HFFc6 (cell line): ENCODE data around the gene ROBO1. TPM values are rescaled to one million over a fixed set of nuclear protein-coding genes. Genes with fewer than 3 reads are reported as not detected.

ENCODE experiments used
- DNase-seq: peaks from one replicate; pipeline ENCODE4 v3.0.0-alpha.2; 2018
- H3K27ac Mint-ChIP-seq: 2 replicates; pipeline ENCODE4 v1.8.0; 2020; ENCODE audit warnings: mild to moderate bottlenecking, mixed read lengths
- H3K27me3 Mint-ChIP-seq: 2 replicates; pipeline ENCODE4 v1.8.0; 2021; ENCODE audit warnings: mild to moderate bottlenecking, moderate library complexity, mixed read lengths; ENCODE audit not compliant: insufficient read depth
- H3K36me3 Mint-ChIP-seq: 2 replicates; pipeline ENCODE4 v1.8.0; 2021; ENCODE audit warnings: low read depth, mixed read lengths
- H3K4me1 Mint-ChIP-seq: 2 replicates; pipeline ENCODE4 v1.8.0; 2020; ENCODE audit warnings: low read depth, mixed read lengths
- H3K4me3 Mint-ChIP-seq: 2 replicates; pipeline ENCODE4 v1.8.0; 2020; ENCODE audit warnings: mild to moderate bottlenecking, moderate library complexity, mixed read lengths
- H3K9me3 Mint-ChIP-seq: 2 replicates; pipeline ENCODE4 v1.8.0; 2020; ENCODE audit warnings: mild to moderate bottlenecking, mixed read lengths
- long read RNA-seq: library from polyadenylated mRNA; unstranded; transcript quantifications from one replicate; pipeline ENCODE4 v2.0.0, GENCODE V29; 2019
- total RNA-seq, 6 experiments: library from RNA; stranded (reverse); fragmentation: NEBNext Ultra II Directional; extraction: Animal tissue kit (Norgen Biotek cat#: 25700); gene quantifications; 2 replicates in 1 of 6; 3 replicates in 5 of 6; pipeline ENCODE4 v1.2.3, GENCODE V29; 2021
- TF ChIP-seq, protein P1 (sequence below): fragments of 200-600 bp; sonication (generic); IDR thresholded peaks from 2 replicates; pipeline ENCODE4 v1.5.0; 2021; ENCODE audit warnings: antibody characterized with exemption, mild to moderate bottlenecking

The ROBO1 gene
- 10 to 100 TPM; 38.7 to 51.3 (median 41.7) TPM for total RNA-seq
- long read RNA-seq, partial matches to known transcripts: 9 of 18 reads
- long read RNA-seq, other reads (novel, unspliced or antisense): 9 of 18 reads

DNA sequence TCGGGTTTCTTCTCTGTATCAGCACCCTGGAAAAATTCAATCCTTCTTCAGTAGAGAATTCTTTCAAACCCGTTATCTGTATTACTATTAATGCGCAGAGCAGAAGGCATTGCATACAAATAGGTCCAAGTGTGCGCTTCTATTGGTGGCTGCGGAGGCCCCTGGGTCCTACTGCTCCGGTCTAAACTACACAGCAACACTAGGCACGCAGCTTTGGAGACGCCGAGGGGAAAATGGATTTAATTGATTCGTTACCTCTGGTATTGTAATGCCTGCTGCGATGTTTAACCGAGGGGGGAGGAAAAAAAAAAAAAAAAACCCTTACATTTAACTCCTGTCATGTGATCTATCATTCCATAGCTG, at the start of gene ROBO1:
ROBO1 (minus strand) TSS at position 94 of the 363 bp plus-strand sequence.
- Mint-ChIP-seq H3K27ac (no peak within 1 kb of the TSS), H3K36me3 (no peaks in the 10 kb centered on the region), H3K9me3 (peaks cover 16% of the 10 kb centered on the region), H3K4me1 (no peaks in the 10 kb centered on the region), H3K27me3 (no peaks in the 10 kb centered on the region; the same call in 1 of the 2 replicates), H3K4me3 (no peak within 1 kb of the TSS)
- DNase-seq: no peak
- TF ChIP-seq, protein P1, sequence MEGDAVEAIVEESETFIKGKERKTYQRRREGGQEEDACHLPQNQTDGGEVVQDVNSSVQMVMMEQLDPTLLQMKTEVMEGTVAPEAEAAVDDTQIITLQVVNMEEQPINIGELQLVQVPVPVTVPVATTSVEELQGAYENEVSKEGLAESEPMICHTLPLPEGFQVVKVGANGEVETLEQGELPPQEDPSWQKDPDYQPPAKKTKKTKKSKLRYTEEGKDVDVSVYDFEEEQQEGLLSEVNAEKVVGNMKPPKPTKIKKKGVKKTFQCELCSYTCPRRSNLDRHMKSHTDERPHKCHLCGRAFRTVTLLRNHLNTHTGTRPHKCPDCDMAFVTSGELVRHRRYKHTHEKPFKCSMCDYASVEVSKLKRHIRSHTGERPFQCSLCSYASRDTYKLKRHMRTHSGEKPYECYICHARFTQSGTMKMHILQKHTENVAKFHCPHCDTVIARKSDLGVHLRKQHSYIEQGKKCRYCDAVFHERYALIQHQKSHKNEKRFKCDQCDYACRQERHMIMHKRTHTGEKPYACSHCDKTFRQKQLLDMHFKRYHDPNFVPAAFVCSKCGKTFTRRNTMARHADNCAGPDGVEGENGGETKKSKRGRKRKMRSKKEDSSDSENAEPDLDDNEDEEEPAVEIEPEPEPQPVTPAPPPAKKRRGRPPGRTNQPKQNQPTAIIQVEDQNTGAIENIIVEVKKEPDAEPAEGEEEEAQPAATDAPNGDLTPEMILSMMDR: no peak

DNA sequence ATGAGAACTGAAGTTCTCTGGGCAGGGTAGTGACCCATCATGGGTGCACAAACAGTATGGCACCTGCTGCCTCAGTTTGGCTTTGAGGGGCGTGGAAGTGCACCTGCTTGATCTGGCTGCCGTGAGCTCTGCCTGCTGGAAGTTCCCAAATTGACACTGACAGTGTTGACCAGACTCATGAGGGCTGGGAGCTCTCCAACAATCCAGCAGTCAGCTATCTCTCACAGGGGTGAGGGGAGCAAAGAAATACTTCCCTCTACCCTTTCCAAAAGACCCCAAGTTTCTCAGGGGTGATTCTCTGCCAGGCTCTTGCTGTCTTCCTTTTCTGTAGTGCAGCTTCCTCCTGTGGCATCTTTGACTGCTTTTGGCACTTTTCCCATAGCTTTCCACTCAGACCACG, 49.4 kb upstream of the ROBO1 start:
- peaks cover 5% of the 10 kb centered on the region; the same call in 1 of the 2 replicates for H3K36me3 Mint-ChIP-seq
- peaks cover 51% of the 10 kb centered on the region for H3K9me3 Mint-ChIP-seq
- no peak overlapping the region for H3K4me3 Mint-ChIP-seq
- no peak for DNase-seq
- TF ChIP-seq, protein P1: no peak
- H3K27ac Mint-ChIP-seq: no peak overlapping the region
- H3K27me3 Mint-ChIP-seq: no peaks in the 10 kb centered on the region
- H3K4me1 Mint-ChIP-seq: no peaks in the 10 kb centered on the region

DNA sequence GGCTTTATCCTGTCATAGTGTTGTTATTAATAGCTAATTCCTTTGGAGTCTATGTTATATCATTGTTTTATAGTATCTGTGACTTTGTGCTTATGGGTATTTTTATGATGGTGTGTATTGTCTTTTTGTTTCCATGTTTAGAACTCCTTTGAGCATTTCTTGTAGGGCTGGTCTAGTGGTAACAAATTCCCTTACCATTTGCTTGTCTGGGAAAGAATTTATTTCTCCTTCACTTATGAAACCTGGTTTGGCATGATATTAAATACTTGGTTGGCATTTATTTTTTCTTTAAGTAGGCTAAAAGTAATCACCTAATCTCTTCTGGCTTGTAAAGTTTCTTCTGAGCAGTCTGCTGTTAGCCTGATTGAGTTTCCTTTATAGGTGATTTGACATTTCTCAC, 47.7 kb upstream of the ROBO1 start:
- Mint-ChIP-seq H3K27ac (no peak overlapping the region), H3K36me3 (peaks cover 5% of the 10 kb centered on the region; the same call in 1 of the 2 replicates), H3K9me3 (peaks cover 51% of the 10 kb centered on the region), H3K27me3 (no peaks in the 10 kb centered on the region), H3K4me1 (no peaks in the 10 kb centered on the region), H3K4me3 (no peak overlapping the region)
- no peak for DNase-seq
- TF ChIP-seq, protein P1: no peak

DNA sequence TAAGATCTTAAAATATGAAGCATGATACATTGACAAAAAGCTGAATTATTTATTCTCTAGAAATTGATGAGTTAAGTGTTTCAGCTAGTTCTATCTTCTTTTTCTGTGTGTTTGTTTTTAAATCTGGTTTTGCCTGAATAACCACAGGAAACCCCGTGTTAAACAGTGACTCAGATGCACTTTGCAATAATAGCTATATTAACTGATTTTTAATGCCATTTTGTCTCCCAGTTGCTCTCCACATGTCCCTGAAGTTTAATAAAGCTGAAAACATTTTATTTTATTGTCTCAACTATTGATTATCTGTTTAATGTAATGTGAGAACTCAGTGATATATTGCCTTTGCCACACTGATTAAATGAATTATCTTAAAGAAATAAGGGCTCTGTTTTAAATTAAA, 42.8 kb upstream of the ROBO1 start:
- Mint-ChIP-seq H3K4me1 (no peaks in the 10 kb centered on the region), H3K9me3 (peaks cover 28% of the 10 kb centered on the region), H3K36me3 (no peaks in the 10 kb centered on the region), H3K27me3 (no peaks in the 10 kb centered on the region), H3K27ac (no peak overlapping the region), H3K4me3 (no peak overlapping the region)
- no peak for DNase-seq
- TF ChIP-seq, protein P1: no peak

DNA sequence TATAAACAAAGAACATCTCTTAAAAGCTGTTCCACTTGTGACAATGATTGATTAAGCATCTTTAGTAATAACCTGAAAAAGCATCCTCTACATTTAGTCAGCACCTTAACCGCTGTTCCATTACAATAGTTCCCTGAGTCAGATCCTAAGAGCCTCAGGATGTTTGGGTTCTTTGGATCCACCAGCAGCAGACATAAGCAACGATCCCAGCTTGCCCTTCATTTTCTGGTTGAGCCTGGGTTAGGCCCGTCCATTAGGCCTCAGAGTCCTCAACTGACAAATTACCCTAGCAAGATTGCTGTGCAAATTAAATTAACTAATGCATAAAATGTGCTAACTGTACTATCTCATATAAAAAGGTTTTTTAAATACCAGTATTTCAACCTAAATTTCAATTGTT, 42.3 kb upstream of the ROBO1 start:
- Mint-ChIP-seq H3K27me3 (no peaks in the 10 kb centered on the region), H3K36me3 (no peaks in the 10 kb centered on the region), H3K4me3 (no peak overlapping the region), H3K27ac (no peak overlapping the region), H3K9me3 (peaks cover 23% of the 10 kb centered on the region), H3K4me1 (no peaks in the 10 kb centered on the region)
- DNase-seq: no peak
- TF ChIP-seq, protein P1: no peak

DNA sequence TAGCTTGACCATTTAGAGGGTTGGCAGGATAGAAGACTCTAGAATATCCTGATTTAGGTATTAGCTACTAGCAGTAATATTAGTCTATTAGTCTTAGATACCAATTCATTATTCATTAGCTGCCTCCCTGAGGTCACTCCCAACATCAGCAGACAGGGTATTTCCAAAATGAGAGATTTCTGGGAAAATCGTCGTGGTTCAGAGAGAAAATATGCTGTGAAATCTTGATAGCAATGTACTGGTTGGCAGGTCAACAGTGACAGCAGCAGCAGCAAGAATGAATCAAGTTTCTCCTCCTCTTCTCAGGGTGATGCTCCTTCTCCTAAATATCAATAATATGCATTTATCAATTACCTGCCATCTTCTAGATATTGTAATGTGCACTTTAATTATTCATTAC, 41.3 kb upstream of the ROBO1 start:
- Mint-ChIP-seq H3K27ac (no peak overlapping the region), H3K4me1 (no peaks in the 10 kb centered on the region), H3K36me3 (no peaks in the 10 kb centered on the region), H3K4me3 (no peak overlapping the region), H3K27me3 (no peaks in the 10 kb centered on the region), H3K9me3 (peaks cover 16% of the 10 kb centered on the region)
- TF ChIP-seq, protein P1: no peak
- no peak for DNase-seq
